GM06990 (cell line): ENCODE results near the gene SCARB2.
"Not testable (repeated sequence)": the region's sequence is repeated elsewhere in the genome, so short reads cannot be mapped to it uniquely, and the experiment has no call there.

Experiments
- DNase-seq: peaks from one replicate; pipeline ENCODE4 v3.0.0-alpha.2; 2011; ENCODE audit not compliant: insufficient read length; ENCODE audit errors: extremely low read depth
- H3K27me3 ChIP-seq: replicated peaks from 2 replicates; pipeline ENCODE4 v1.6.0; 2011; ENCODE audit warnings: low read length; ENCODE audit not compliant: control insufficient read depth, insufficient read depth
- H3K36me3 ChIP-seq: 2 replicates; pipeline ENCODE4 v1.5.1; 2011; ENCODE audit warnings: low read length; ENCODE audit not compliant: control insufficient read depth, insufficient read depth
- H3K4me3 ChIP-seq: replicated peaks from 2 replicates; pipeline ENCODE4 v1.5.1; 2011; ENCODE audit warnings: low read depth, mild to moderate bottlenecking, control low read depth, low read length
- TF ChIP-seq, protein P1 (sequence below): IDR thresholded peaks from 2 replicates; pipeline ENCODE4 v1.5.1; 2011; ENCODE audit warnings: low read length, control low read depth, mild to moderate bottlenecking, inconsistent platforms; ENCODE audit not compliant: insufficient read depth, poor library complexity, severe bottlenecking

Gene SCARB2

DNA sequence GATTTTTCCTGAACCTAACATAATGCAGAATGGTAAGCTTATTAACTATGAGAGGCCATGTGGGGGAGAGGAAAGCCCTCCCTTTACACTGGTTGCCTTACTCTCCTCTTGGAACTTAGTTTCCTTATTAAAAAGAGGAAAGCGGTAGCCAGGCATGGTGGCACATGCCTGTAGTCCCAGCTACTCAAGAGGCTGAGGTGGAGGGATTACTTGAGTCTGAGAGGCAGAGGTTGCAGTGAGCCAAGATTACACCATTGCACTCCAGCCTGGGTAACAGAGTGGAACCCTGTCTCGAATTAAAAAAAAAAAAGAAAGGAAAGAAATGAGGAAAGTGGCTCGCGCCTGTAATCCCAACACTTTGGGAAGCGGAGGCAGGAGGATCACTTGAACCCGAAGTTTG is 39.9 kb upstream of the SCARB2 start:
- Histone ChIP-seq H3K4me3 (no peak overlapping the region), H3K27me3 (no peaks in the 10 kb centered on the region; the same call in 1 of the 2 replicates), H3K36me3 (no peaks in the 10 kb centered on the region)
- TF ChIP-seq, protein P1, sequence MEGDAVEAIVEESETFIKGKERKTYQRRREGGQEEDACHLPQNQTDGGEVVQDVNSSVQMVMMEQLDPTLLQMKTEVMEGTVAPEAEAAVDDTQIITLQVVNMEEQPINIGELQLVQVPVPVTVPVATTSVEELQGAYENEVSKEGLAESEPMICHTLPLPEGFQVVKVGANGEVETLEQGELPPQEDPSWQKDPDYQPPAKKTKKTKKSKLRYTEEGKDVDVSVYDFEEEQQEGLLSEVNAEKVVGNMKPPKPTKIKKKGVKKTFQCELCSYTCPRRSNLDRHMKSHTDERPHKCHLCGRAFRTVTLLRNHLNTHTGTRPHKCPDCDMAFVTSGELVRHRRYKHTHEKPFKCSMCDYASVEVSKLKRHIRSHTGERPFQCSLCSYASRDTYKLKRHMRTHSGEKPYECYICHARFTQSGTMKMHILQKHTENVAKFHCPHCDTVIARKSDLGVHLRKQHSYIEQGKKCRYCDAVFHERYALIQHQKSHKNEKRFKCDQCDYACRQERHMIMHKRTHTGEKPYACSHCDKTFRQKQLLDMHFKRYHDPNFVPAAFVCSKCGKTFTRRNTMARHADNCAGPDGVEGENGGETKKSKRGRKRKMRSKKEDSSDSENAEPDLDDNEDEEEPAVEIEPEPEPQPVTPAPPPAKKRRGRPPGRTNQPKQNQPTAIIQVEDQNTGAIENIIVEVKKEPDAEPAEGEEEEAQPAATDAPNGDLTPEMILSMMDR: no peak
- DNase-seq: no peak

DNA sequence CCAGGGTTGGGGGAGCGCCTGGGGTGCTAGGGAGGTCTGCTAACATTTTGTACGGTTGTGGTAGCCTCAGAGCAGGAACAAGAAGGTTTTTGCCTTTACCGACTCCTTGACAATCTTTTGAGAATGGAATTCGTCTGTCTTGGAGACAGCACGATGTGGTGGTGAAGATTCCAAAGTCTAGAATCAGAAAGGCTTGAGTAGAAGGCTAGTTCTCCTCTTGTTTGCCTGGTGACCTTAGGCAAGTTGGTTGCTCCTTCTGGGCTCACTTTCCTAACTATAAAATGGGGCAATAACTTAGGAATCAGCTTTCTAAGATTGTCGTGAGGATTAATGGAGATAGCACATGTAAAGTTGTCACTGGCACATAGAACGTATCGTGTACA is 38.6 kb upstream of the SCARB2 start:
- no peak for DNase-seq
- no peak overlapping the region for H3K4me3 ChIP-seq
- TF ChIP-seq, protein P1: no peak
- no peaks in the 10 kb centered on the region; the same call in 1 of the 2 replicates for H3K27me3 ChIP-seq
- no peaks in the 10 kb centered on the region for H3K36me3 ChIP-seq

DNA sequence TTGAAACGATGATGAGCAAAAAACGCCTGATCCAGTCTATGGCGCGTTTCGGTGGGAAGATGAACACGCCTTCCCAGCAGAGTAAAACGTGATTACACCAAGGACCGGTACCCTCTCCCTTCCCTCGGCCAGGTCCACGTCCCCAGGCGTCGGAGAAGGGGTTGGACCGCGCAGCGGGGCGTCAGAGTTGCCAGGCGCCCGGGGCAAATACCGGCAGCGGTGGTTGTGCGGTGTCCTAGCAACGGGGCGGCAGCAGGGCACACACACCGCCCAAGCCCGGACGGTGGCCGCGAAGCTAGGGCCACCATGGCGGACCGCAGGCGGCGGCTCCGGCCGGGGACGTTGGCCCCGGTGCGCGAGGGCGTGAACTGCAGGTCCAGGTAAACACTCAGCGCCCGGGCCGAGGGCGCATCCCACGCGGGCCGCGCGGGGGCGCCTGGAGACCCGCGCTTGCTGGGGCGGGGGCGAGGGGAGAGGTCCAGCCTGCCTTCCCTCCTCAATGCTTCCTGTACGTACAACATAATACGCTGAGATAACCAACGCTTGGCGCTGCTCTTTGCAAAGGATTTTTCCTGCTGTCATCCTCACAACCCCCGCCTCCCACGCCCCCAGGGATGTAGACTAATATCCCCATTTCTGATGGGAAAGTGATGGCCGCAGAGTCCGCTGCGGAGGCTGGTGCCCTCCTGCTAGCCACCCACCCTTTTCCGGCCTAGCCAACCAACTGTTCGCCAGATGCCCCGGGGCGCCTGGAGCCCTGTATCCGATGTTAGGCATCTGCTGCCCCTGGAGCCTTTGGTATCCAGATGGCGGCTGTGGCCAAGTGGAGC is 38.0 kb upstream of the SCARB2 start, which contains the start of gene FAM47E:
FAM47E (plus strand) TSS at position 281 of the 830 bp plus-strand sequence; CDS start at position 307, 26 bp downstream.
- H3K36me3 ChIP-seq: no peaks in the 10 kb centered on the region
- H3K4me3 ChIP-seq: no peak within 1 kb of the TSS
- DNase-seq: peak; percentile 19
- TF ChIP-seq, protein P1: no peak
- H3K27me3 ChIP-seq: no peaks in the 10 kb centered on the region; the same call in 1 of the 2 replicates

DNA sequence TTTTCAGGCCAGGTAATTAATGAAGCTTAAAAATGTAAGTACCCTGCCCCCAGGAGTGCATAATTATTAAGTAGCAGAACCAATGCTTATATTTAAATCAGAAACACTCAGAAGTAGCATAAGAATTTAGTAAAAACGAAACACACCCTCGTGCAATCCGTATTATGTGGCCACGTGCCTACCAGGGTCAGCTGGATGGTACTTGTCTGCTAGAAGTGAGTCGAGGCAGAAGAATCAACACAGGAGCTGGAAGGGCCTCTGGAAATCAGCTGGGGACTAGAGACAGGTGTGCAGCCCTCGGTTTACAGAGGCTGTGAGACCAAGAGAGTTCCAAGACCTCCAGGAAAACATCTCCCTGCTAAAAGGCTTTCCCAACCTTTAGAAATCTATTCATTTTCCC is 37.3 kb upstream of the SCARB2 start:
- no peaks in the 10 kb centered on the region for H3K36me3 ChIP-seq
- TF ChIP-seq, protein P1: no peak
- H3K27me3 ChIP-seq: no peaks in the 10 kb centered on the region; the same call in 1 of the 2 replicates
- DNase-seq: no peak
- H3K4me3 ChIP-seq: no peak overlapping the region

DNA sequence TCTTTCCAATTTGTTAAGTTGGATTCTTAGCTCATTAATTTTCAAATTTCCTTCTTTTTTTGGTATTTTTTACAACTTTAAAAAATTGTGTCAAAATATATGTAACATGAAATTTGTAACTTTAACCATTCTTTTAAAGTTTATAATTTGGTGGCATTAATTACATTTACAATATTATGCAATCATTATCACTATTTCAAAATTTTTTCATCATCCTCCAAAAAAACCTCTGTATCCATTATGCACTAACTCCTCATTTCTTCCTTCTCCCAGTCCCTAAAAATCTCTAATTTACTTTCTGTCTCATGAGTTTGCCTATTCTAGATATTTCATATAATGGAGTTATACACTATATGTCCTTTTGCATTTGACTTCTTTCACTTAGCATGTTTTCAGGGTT is 33.2 kb upstream of the SCARB2 start:
- H3K4me3 ChIP-seq: no peak overlapping the region
- H3K27me3 ChIP-seq: no peaks in the 10 kb centered on the region; the same call in 1 of the 2 replicates
- TF ChIP-seq, protein P1: no peak
- H3K36me3 ChIP-seq: no peaks in the 10 kb centered on the region
- no peak for DNase-seq

DNA sequence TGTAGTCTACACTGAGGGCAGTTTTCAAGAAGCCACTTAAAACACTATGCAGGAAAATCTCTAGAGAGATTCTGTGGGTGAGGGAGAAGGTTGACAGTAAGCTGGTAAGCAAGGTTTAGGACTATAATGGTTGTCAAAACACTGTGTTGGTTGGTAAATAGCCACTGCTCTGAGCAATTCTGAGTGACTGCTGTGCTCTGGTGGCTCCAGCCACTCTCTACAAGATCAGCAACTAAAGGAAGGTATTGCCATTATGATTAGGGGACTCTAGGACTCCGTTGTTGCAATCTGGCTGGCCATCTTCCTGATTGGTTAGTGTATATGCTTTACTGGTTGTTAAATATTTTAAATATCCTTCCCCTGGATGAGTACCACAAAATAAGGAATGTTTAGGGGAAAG is 32.4 kb upstream of the SCARB2 start:
- Histone ChIP-seq H3K27me3 (no peaks in the 10 kb centered on the region), H3K36me3 (no peaks in the 10 kb centered on the region), H3K4me3 (no peak overlapping the region)
- no peak for DNase-seq
- TF ChIP-seq, protein P1: no peak

DNA sequence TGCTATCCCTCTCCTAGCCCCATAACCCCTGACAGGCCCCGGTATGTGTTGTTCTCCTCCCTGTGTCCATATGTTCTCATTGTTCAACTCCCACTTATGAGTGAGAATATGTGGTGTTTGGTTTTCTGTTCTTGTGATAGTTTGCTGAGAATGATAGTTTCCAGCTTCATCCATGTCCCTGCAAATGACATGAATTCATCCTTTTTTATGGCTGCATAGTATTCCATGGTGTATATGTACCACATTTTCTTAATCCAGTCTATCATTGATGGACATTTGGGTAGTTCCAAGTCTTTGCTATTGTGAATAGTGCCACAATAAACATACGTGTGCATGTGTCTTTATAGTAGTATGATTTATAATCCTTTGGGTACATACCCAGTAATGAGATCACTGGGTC is 30.3 kb upstream of the SCARB2 start:
- DNase-seq, H3K36me3 ChIP-seq, H3K4me3 ChIP-seq, H3K27me3 ChIP-seq: not testable (repeated sequence)
